ENCODE measurements around the gene COL15A1. TPM values are rescaled to one million over a fixed set of nuclear protein-coding genes. Genes with fewer than 3 reads are reported as not detected.
A peak's percentile ranks its signal among the peaks of the same experiment; 100 is the strongest.

Gene COL15A1
- total RNA-seq, 4 donors from 2014 or later, result 4.0 to 7.8 (median 6.8) TPM

- intact Hi-C loops (cut with DNase I; ENCODE audit: low total_unique reads) (no loop called here), in situ Hi-C loops (cut with MboI; ENCODE audit: low sequenced_read_pairs in 4 of 4) (no loop called here)
- peak overlapping the region; percentile 58 to 74 (median 60) for H3K4me3 ChIP-seq
- H3K4me1 ChIP-seq, result peaks cover 12 to 13% of the 10 kb centered on the region in 2 donors
- peak overlapping the region; percentile 67 to 77 (median 70) for H3K27ac ChIP-seq
- no peaks in the 10 kb centered on the region for H3K9me3 ChIP-seq
- ATAC-seq (peak; percentile 13 to 19), DNase-seq (no peak)
- peaks cover 24 to 42% (median 36%) of the 10 kb centered on the region in 3 donors for H3K27me3 ChIP-seq
- TF ChIP-seq CTCF (IDR thresholded peaks at IDR 0.05 in 4 of 5, conservative IDR thresholded peaks at IDR 0.05 in 1 of 5), result no peak
- TF ChIP-seq POLR2A (IDR thresholded peaks at IDR 0.05), result no peak
- H3K36me3 ChIP-seq, result no peaks in the 10 kb centered on the region
Observed at GRCh38 chr9:98942906-98943681, 613 bp upstream of the COL15A1 start.

- TF ChIP-seq POLR2A (IDR thresholded peaks at IDR 0.05) (no peak), CTCF (IDR thresholded peaks at IDR 0.05 in 4 of 5, conservative IDR thresholded peaks at IDR 0.05 in 1 of 5) (no peak)
- ATAC-seq (peak in 1 of 2 donors; percentile 42), DNase-seq (no peak)
- H3K36me3 ChIP-seq, result no peaks in the 10 kb centered on the region
- in situ Hi-C loops (cut with MboI; ENCODE audit: low sequenced_read_pairs in 4 of 4) (no loop called here), intact Hi-C loops (cut with DNase I; ENCODE audit: low total_unique reads) (no loop called here)
- peaks cover 24 to 42% (median 36%) of the 10 kb centered on the region in 3 donors for H3K27me3 ChIP-seq
- peaks cover 12 to 13% of the 10 kb centered on the region in 2 donors for H3K4me1 ChIP-seq
- peak overlapping the region; percentile 58 to 74 (median 60) for H3K4me3 ChIP-seq
- H3K27ac ChIP-seq, result peak overlapping the region; percentile 67 to 77 (median 70)
- H3K9me3 ChIP-seq, result no peaks in the 10 kb centered on the region
Observed at GRCh38 chr9:98944057-98944733, 488 bp downstream of the COL15A1 start.

GRCh38 chr9:98944734-98945074, 997 bp downstream of the COL15A1 start:
- H3K9me3 ChIP-seq, result no peaks in the 10 kb centered on the region
- no peaks in the 10 kb centered on the region for H3K36me3 ChIP-seq
- ATAC-seq (peak in 1 of 2 donors; percentile 63), DNase-seq (no peak)
- in situ Hi-C loops (cut with MboI; ENCODE audit: low sequenced_read_pairs in 4 of 4) (loop anchor here in 1 of 4 donors (5.0 kb wide), 1 partner anchor 47 kb away; no protein-coding TSS in a partner anchor), intact Hi-C loops (cut with DNase I; ENCODE audit: low total_unique reads) (no loop called here)
- H3K27me3 ChIP-seq, result peaks cover 24 to 42% (median 36%) of the 10 kb centered on the region in 3 donors
- TF ChIP-seq CTCF (IDR thresholded peaks at IDR 0.05 in 4 of 5, conservative IDR thresholded peaks at IDR 0.05 in 1 of 5), result no peak
- no peak for TF ChIP-seq POLR2A (IDR thresholded peaks at IDR 0.05)
- H3K4me3 ChIP-seq, result peak overlapping the region; percentile 58 to 74 (median 60)
- peaks cover 12 to 13% of the 10 kb centered on the region in 2 donors for H3K4me1 ChIP-seq
- peak overlapping the region; percentile 67 to 77 (median 70) for H3K27ac ChIP-seq

GRCh38 chr9:98949565-98949964, 5.9 kb downstream of the COL15A1 start:
- Histone ChIP-seq H3K4me3 (no peak overlapping the region), H3K4me1 (peaks cover 1 to 8% of the 10 kb centered on the region in 2 donors), H3K27ac (no peak overlapping the region), H3K36me3 (no peaks in the 10 kb centered on the region), H3K9me3 (no peaks in the 10 kb centered on the region), H3K27me3 (peaks cover 21 to 23% (median 22%) of the 10 kb centered on the region in 3 donors)
- ATAC-seq, result no peak
- no peak for DNase-seq
- intact Hi-C loops (cut with DNase I; ENCODE audit: low total_unique reads), result no loop called here
- TF ChIP-seq CTCF (IDR thresholded peaks at IDR 0.05 in 4 of 5, conservative IDR thresholded peaks at IDR 0.05 in 1 of 5) (no peak), POLR2A (IDR thresholded peaks at IDR 0.05) (no peak)
- in situ Hi-C loops (cut with MboI; ENCODE audit: low sequenced_read_pairs in 4 of 4), result loop anchor here in 1 of 4 donors (5.0 kb wide), 1 partner anchor 52 kb away; no protein-coding TSS in a partner anchor

All from gastrocnemius medialis (tissue), 4 donors.